Adrenal gland (tissue), 5 donors: ENCODE measurements around the gene LCK.

Source experiments
- CTCF ChIP-seq, 6 experiments: fragments of 450-650 bp in 4 of 6; fragments of 200-600 bp in 2 of 6; sonication (generic) in 1 of 6; IDR thresholded peaks; 1 replicate in 5 of 6; 2 replicates in 1 of 6; pipeline versions ENCODE4 v1.5.1 to v1.8.0; 2016 to 2021; ENCODE audit warnings: antibody characterized with exemption in 6 of 6, mild to moderate bottlenecking in 2 of 6, moderate library complexity in 1 of 6
- POLR2A ChIP-seq, 2 donors: fragments of 450-650 bp; IDR thresholded peaks; one replicate each; pipeline ENCODE4 v1.6.1; 2017; ENCODE audit warnings: antibody characterized with exemption in 2 of 2, mild to moderate bottlenecking in 2 of 2, moderate library complexity in 1 of 2
- donor health status: DM: no; HTN: no; CAD: no.

GRCh38 chr1:32333251-32333963 is 82.3 kb downstream of the LCK start:
- no peak for TF ChIP-seq POLR2A (IDR thresholded peaks at IDR 0.05)
- no peak for TF ChIP-seq CTCF (IDR thresholded peaks at IDR 0.05)
